ENCODE data around the gene LZTR1. TPM values are rescaled to one million over a fixed set of nuclear protein-coding genes. Genes with fewer than 3 reads are reported as not detected.
A peak's percentile ranks its signal among the peaks of the same experiment; 100 is the strongest.

Gene LZTR1
- total and polyA plus RNA-seq, 3 donors from 2014 or later: 32.4 to 61.6 (median 61.5) TPM

GRCh38 chr22:21010426-21011113 lies 28.5 kb downstream of the LZTR1 start:
- no peaks in the 10 kb centered on the region for H3K27me3 ChIP-seq
- no peaks in the 10 kb centered on the region for H3K9me3 ChIP-seq
- H3K4me3 ChIP-seq: no peak overlapping the region
- no peak for TF ChIP-seq POLR2A (IDR thresholded peaks at IDR 0.05)
- TF ChIP-seq, protein P1, sequence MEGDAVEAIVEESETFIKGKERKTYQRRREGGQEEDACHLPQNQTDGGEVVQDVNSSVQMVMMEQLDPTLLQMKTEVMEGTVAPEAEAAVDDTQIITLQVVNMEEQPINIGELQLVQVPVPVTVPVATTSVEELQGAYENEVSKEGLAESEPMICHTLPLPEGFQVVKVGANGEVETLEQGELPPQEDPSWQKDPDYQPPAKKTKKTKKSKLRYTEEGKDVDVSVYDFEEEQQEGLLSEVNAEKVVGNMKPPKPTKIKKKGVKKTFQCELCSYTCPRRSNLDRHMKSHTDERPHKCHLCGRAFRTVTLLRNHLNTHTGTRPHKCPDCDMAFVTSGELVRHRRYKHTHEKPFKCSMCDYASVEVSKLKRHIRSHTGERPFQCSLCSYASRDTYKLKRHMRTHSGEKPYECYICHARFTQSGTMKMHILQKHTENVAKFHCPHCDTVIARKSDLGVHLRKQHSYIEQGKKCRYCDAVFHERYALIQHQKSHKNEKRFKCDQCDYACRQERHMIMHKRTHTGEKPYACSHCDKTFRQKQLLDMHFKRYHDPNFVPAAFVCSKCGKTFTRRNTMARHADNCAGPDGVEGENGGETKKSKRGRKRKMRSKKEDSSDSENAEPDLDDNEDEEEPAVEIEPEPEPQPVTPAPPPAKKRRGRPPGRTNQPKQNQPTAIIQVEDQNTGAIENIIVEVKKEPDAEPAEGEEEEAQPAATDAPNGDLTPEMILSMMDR (IDR thresholded peaks at IDR 0.05): no peak
- WGBS, 2 donors: 93 to 97% methylated on average over 3 of the region's 3 CpGs
- H3K36me3 ChIP-seq (ENCODE audit: low read depth, missing control alignments): no peaks in the 10 kb centered on the region
- H3K4me1 ChIP-seq: peaks cover 17% of the 10 kb centered on the region
- no peak for DNase-seq
- H3K27ac ChIP-seq: no peak overlapping the region
- intact Hi-C loops (cut with DNase I; ENCODE audit: low total_unique reads): no loop called here

GRCh38 chr22:21012446-21013407 lies 30.6 kb downstream of the LZTR1 start:
- intact Hi-C loops (cut with DNase I; ENCODE audit: low total_unique reads): no loop called here
- Histone ChIP-seq H3K27ac (no peak overlapping the region), H3K4me1 (peaks cover 18% of the 10 kb centered on the region), H3K27me3 (no peaks in the 10 kb centered on the region), H3K36me3 (ENCODE audit: low read depth, missing control alignments) (no peaks in the 10 kb centered on the region), H3K4me3 (no peak overlapping the region), H3K9me3 (no peaks in the 10 kb centered on the region)
- TF ChIP-seq, protein P1 (IDR thresholded peaks at IDR 0.05): no peak
- no peak for TF ChIP-seq POLR2A (IDR thresholded peaks at IDR 0.05)
- no peak for DNase-seq
- 57 to 68% methylated on average over 10 to 14 of the region's 14 CpGs for WGBS, 2 donors

DNA sequence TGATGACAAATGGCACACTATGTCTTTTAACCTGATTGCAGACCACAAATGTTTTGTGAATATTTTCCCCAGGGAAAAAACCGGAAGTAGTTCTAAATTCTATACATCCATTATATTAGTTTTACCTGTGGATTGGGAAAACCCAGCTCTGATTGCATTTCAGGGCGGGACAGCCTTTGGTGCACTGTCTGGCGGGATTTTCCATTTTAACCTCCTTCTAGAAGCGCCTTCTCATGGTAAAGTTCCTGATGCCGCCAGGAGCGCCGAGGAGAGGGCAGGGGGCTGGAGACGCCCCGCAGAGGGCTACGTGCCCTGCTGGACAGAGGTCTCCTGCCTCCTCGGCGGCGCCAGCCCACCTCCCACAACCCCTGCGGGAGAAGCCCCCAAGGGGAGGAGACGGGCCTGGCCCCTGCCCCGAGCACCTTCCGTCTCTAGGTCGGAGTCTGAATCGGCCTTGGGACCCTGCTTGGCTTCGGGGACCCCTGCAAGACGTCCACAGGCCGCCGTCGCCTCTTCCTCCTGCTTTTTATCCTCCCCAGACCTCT lies 31.6 kb downstream of the LZTR1 start:
- DNase-seq: no peak
- peak overlapping the region; percentile 29 to 61 for H3K4me3 ChIP-seq
- H3K4me1 ChIP-seq: peaks cover 18% of the 10 kb centered on the region
- no peaks in the 10 kb centered on the region for H3K36me3 ChIP-seq (ENCODE audit: low read depth, missing control alignments)
- WGBS, 2 donors: 17 to 19% methylated on average over 22 to 24 of the region's 24 CpGs
- TF ChIP-seq, protein P1 (IDR thresholded peaks at IDR 0.05): no peak
- TF ChIP-seq POLR2A (IDR thresholded peaks at IDR 0.05): no peak
- no peaks in the 10 kb centered on the region for H3K9me3 ChIP-seq
- H3K27ac ChIP-seq: peak overlapping the region; percentile 28 to 39
- H3K27me3 ChIP-seq: no peaks in the 10 kb centered on the region
- intact Hi-C loops (cut with DNase I; ENCODE audit: low total_unique reads): no loop called here

GRCh38 chr22:21014202-21014725 lies 32.2 kb downstream of the LZTR1 start:
- H3K4me3 ChIP-seq: peak overlapping the region; percentile 29 to 61
- no peaks in the 10 kb centered on the region for H3K27me3 ChIP-seq
- intact Hi-C loops (cut with DNase I; ENCODE audit: low total_unique reads): no loop called here
- peak overlapping the region; percentile 28 to 39 for H3K27ac ChIP-seq
- peak; percentile 95 for DNase-seq
- H3K4me1 ChIP-seq: peaks cover 18% of the 10 kb centered on the region
- WGBS, 2 donors: 0 to 1% methylated on average over 13 to 24 of the region's 40 CpGs
- no peak for TF ChIP-seq POLR2A (IDR thresholded peaks at IDR 0.05)
- TF ChIP-seq, protein P1 (IDR thresholded peaks at IDR 0.05): no peak
- no peaks in the 10 kb centered on the region for H3K9me3 ChIP-seq
- H3K36me3 ChIP-seq (ENCODE audit: low read depth, missing control alignments): no peaks in the 10 kb centered on the region

Data from testis (tissue), 3 donors.